IMR-90 (cell line): Measurements from ENCODE around the gene LAMA2. TPM values are rescaled to one million over a fixed set of nuclear protein-coding genes. Genes with fewer than 3 reads are reported as not detected.

Source experiments
- ATAC-seq: fragments of 200-7000 bp; cut with Tn5 transposase; 2 replicates; pipeline ENCODE4 v1.9.1; 2020; ENCODE audit warnings: low read depth, mild to moderate bottlenecking, moderate library complexity
- BruUV-seq: library from RNA; stranded (reverse); fragments of 400-500 nt; replicated peaks from 2 replicates; lab custom pipeline; 2021; lab: Mats Ljungman, UMichigan
- CTCF ChIA-PET: fragments of 300-600 bp; formaldehyde crosslinking; extraction: SDS; loops from one replicate; lab custom pipeline; 2021; ENCODE audit warnings: antibody characterized with exemption; lab: Yijun Ruan, JAX
- POLR2A ChIA-PET: fragments of 300-600 bp; sonication (Branson Sonifier 250); formaldehyde crosslinking; loops from one replicate; lab custom pipeline; 2022; ENCODE audit warnings: antibody characterized with exemption; ENCODE audit not compliant: unreplicated experiment; lab: Charles Lee
- DNase-seq: peaks from one replicate; pipeline ENCODE4 v3.0.0; 2013
- H2AFZ ChIP-seq: replicated peaks from 2 replicates; pipeline ENCODE3; 2013; ENCODE audit warnings: low read length, mild to moderate bottlenecking; ENCODE audit not compliant: poor library complexity
- H2AK5ac ChIP-seq: 2 replicates; pipeline ENCODE4 v1.6.1; 2013; ENCODE audit warnings: low read depth, low read length, inconsistent platforms
- H2AK9ac ChIP-seq: replicated peaks from 2 replicates; pipeline ENCODE3; 2013; ENCODE audit warnings: mild to moderate bottlenecking, low read depth, low read length, moderate library complexity; ENCODE audit not compliant: poor library complexity
- H2BK120ac ChIP-seq: 2 replicates; pipeline ENCODE4 v1.6.1; 2013; ENCODE audit warnings: low read depth, low read length, inconsistent platforms
- H2BK15ac ChIP-seq: 3 replicates; pipeline ENCODE4 v1.6.1; 2013; ENCODE audit warnings: low read depth, low read length, inconsistent platforms
- H2BK20ac ChIP-seq: 2 replicates; pipeline ENCODE4 v1.6.1; 2013; ENCODE audit warnings: low read depth, mild to moderate bottlenecking, inconsistent platforms, low read length, moderate library complexity
- H2BK5ac ChIP-seq: 2 replicates; pipeline ENCODE4 v1.6.1; 2013; ENCODE audit warnings: mild to moderate bottlenecking, low read depth, low read length, inconsistent platforms; ENCODE audit not compliant: poor library complexity, severe bottlenecking
- H3K14ac ChIP-seq: replicated peaks from 2 replicates; pipeline ENCODE4 v1.6.1; 2013; ENCODE audit warnings: low read depth, low read length, inconsistent platforms
- H3K18ac ChIP-seq: 2 replicates; pipeline ENCODE4 v1.6.1; 2013; ENCODE audit warnings: low read depth, low read length, control low read depth
- H3K23ac ChIP-seq: 2 replicates; pipeline ENCODE4 v1.6.1; 2013; ENCODE audit warnings: low read depth, low read length, inconsistent platforms
- H3K27ac ChIP-seq: 2 replicates; pipeline ENCODE4 v1.5.1; 2013; ENCODE audit warnings: mild to moderate bottlenecking, control low read depth, low read length; ENCODE audit not compliant: insufficient read depth
- H3K27me3 ChIP-seq: 2 replicates; pipeline ENCODE4 v1.6.1; 2013; ENCODE audit warnings: low read length; ENCODE audit not compliant: control insufficient read depth, insufficient read depth
- H3K36me3 ChIP-seq: 2 replicates; pipeline ENCODE4 v1.6.1; 2013; ENCODE audit warnings: low read length, mixed read lengths; ENCODE audit not compliant: control insufficient read depth, insufficient read depth
- H3K4ac ChIP-seq: 2 replicates; pipeline ENCODE4 v1.6.1; 2013; ENCODE audit warnings: low read depth, low read length, inconsistent platforms
- H3K4me1 ChIP-seq: 2 replicates; pipeline ENCODE4 v1.6.1; 2013; ENCODE audit warnings: low read length, mixed read lengths; ENCODE audit not compliant: control insufficient read depth, insufficient read depth
- H3K4me2 ChIP-seq: 2 replicates; pipeline ENCODE4 v1.6.1; 2013; ENCODE audit warnings: low read depth, mild to moderate bottlenecking, control low read depth, low read length, moderate library complexity
- H3K4me3 ChIP-seq: 2 replicates; pipeline ENCODE4 v1.5.1; 2013; ENCODE audit warnings: low read depth, mild to moderate bottlenecking, control low read depth, low read length, moderate library complexity; ENCODE audit not compliant: insufficient read depth
- H3K56ac ChIP-seq: 2 replicates; pipeline ENCODE4 v1.6.1; 2013; ENCODE audit warnings: low read length, inconsistent platforms; ENCODE audit not compliant: insufficient read depth; ENCODE audit errors: extremely low read depth
- H3K79me1 ChIP-seq, 2 experiments: 2 replicates each; pipeline ENCODE4 v1.6.1; 2013; ENCODE audit warnings: low read length in 2 of 2, inconsistent platforms in 1 of 2, low read depth in 1 of 2
- H3K9ac ChIP-seq: 2 replicates; pipeline ENCODE4 v1.6.1; 2013; ENCODE audit warnings: low read depth, low read length, control low read depth
- H3K9me1 ChIP-seq: 2 replicates; pipeline ENCODE4 v1.6.1; 2013; ENCODE audit warnings: low read length, inconsistent platforms; ENCODE audit not compliant: insufficient read depth
- H3K9me3 ChIP-seq: 2 replicates; pipeline ENCODE4 v1.6.1; 2013; ENCODE audit warnings: low read length; ENCODE audit not compliant: control insufficient read depth, insufficient read depth
- H4K20me1 ChIP-seq: 2 replicates; pipeline ENCODE4 v1.6.1; 2013; ENCODE audit warnings: low read length, inconsistent platforms; ENCODE audit not compliant: insufficient read depth
- H4K5ac ChIP-seq: 2 replicates; pipeline ENCODE4 v1.6.1; 2013; ENCODE audit warnings: mild to moderate bottlenecking, low read depth, low read length, control low read depth
- H4K8ac ChIP-seq, 2 experiments: 2 replicates each; pipeline ENCODE4 v1.6.1; 2013; ENCODE audit warnings: low read depth in 2 of 2, low read length in 2 of 2, control low read depth in 1 of 2, inconsistent platforms in 1 of 2
- H4K91ac ChIP-seq: 2 replicates; pipeline ENCODE4 v1.6.1; 2013; ENCODE audit warnings: low read depth, low read length, inconsistent platforms; ENCODE audit not compliant: insufficient read depth
- BHLHE40 ChIP-seq: fragments of 150-350 bp; IDR thresholded peaks from 2 replicates; pipeline ENCODE4 v1.6.1; 2016; ENCODE audit warnings: mild to moderate bottlenecking, low read depth, low read length
- CHD1 ChIP-seq: IDR thresholded peaks from 2 replicates; pipeline ENCODE4 v1.6.1; 2012; ENCODE audit warnings: low read depth, low read length, improper control_type of control experiment
- CTCF ChIP-seq: conservative IDR thresholded peaks from 2 replicates; pipeline ENCODE4 v1.5.1; 2012; ENCODE audit warnings: mild to moderate bottlenecking, low read depth, low read length, improper control_type of control experiment
- ELK1 ChIP-seq: fragments of 150-350 bp; IDR thresholded peaks from 2 replicates; pipeline ENCODE4 v1.6.1; 2016; ENCODE audit warnings: low read depth, mild to moderate bottlenecking, low read length, moderate library complexity, borderline replicate concordance
- FOS ChIP-seq: fragments of 150-350 bp; IDR thresholded peaks from 2 replicates; pipeline ENCODE4 v1.6.1; 2016; ENCODE audit warnings: low read depth, low read length
- MAFK ChIP-seq: IDR thresholded peaks from 2 replicates; pipeline ENCODE4 v1.6.1; 2012; ENCODE audit warnings: low read depth, low read length, improper control_type of control experiment
- MXI1 ChIP-seq: IDR thresholded peaks from 2 replicates; pipeline ENCODE4 v1.6.1; 2012; ENCODE audit warnings: low read depth, mild to moderate bottlenecking, low read length, moderate library complexity, borderline replicate concordance
- NFE2L2 ChIP-seq: fragments of 150-350 bp; IDR thresholded peaks from 2 replicates; pipeline ENCODE4 v1.6.1; 2016; ENCODE audit warnings: low read depth, mild to moderate bottlenecking, low read length
- POLR2A ChIP-seq: IDR thresholded peaks from 2 replicates; pipeline ENCODE4 v1.6.1; 2012; ENCODE audit warnings: mild to moderate bottlenecking, low read depth, low read length
- RCOR1 ChIP-seq: IDR thresholded peaks from 2 replicates; pipeline ENCODE4 v1.6.1; 2012; ENCODE audit warnings: mild to moderate bottlenecking, low read length, improper control_type of control experiment; ENCODE audit not compliant: insufficient replicate concordance
- RFX5 ChIP-seq: IDR thresholded peaks from 2 replicates; pipeline ENCODE4 v1.8.0; 2012; ENCODE audit warnings: low read depth, mild to moderate bottlenecking, low read length, moderate library complexity
- USF2 ChIP-seq: fragments of 150-350 bp; IDR thresholded peaks from 2 replicates; pipeline ENCODE4 v1.6.1; 2017; ENCODE audit warnings: mild to moderate bottlenecking, antibody characterized with exemption, low read length, low read depth
- WGBS, 2 experiments: methylation state at CpG; one replicate each; pipeline versions ENCODE4 v1.1.5 to v1.1.7; 2013; ENCODE audit warnings: missing lambda C conversion rate in 2 of 2; ENCODE audit not compliant: insufficient read length in 1 of 2; ENCODE audit errors: extremely low coverage in 2 of 2; 5-methylcytosine and 5-hydroxymethylcytosine counted together
- dilution Hi-C: fragments of 300-500 bp; cut with HindIII; formaldehyde crosslinking; loops from one replicate; pipeline ENCODE4 v1.14.3; 2018; ENCODE audit warnings: low sequenced_read_pairs; ENCODE audit not compliant: unreplicated experiment
- in situ Hi-C: fragments of 300-500 bp; cut with MboI; formaldehyde crosslinking; loops from 3 replicates; pipeline ENCODE4 v1.14.3; 2019; ENCODE audit warnings: low sequenced_read_pairs, inconsistent platforms, mixed read lengths
- intact Hi-C: fragments of 100-400 bp; cut with micrococcal nuclease; formaldehyde crosslinking; loops from 2 replicates; pipeline ENCODE4 v1.10.0; 2022
- polyA plus RNA-seq, 3 experiments: library from polyadenylated mRNA; depleted of rRNA; stranded (reverse); fragments of >200 nt; gene quantifications; 2 replicates each; pipeline ENCODE4 v1.2.3, GENCODE V29; 2012; ENCODE audit warnings: low replicate concordance in 1 of 3
- total RNA-seq: library from RNA; depleted of rRNA; stranded (reverse); fragments of >200 nt; gene quantifications from 2 replicates; pipeline ENCODE4 v1.2.3, GENCODE V29; 2012

The LAMA2 gene
- total and polyA plus RNA-seq, 2 of the 4 experiments (the other 2 are of a cell fraction), result 9.9 to 13.3 TPM

GRCh38 chr6:129146902-129147301 lies 264.0 kb downstream of the LAMA2 start:
- H3K4me2 ChIP-seq, result no peak overlapping the region
- dilution Hi-C loops, result no loop called here
- in situ Hi-C loops, result no loop called here
- no peak overlapping the region for H3K27ac ChIP-seq
- H2AFZ ChIP-seq, result no peak overlapping the region
- no peak overlapping the region for H3K4me3 ChIP-seq
- ATAC-seq (no peak), DNase-seq (no peak)
- H4K5ac ChIP-seq, result no peak overlapping the region
- H3K18ac ChIP-seq, result no peak overlapping the region
- H2AK5ac ChIP-seq, result no peak overlapping the region
- no peak overlapping the region for H4K91ac ChIP-seq
- H3K9me1 ChIP-seq, result no peaks in the 10 kb centered on the region
- H3K27me3 ChIP-seq, result no peaks in the 10 kb centered on the region
- no peak overlapping the region for H2BK5ac ChIP-seq
- BruUV-seq, result no TSS peak
- H3K4ac ChIP-seq, result no peak overlapping the region
- ChIA-PET CTCF (no interaction called here), POLR2A (interaction anchor here (0.6 kb wide), 1 partner anchor 347 kb away, joined by 9 read pairs; no protein-coding TSS in a partner anchor)
- H3K14ac ChIP-seq, result no peak overlapping the region
- no peaks in the 10 kb centered on the region for H3K9me3 ChIP-seq
- H3K23ac ChIP-seq, result no peak overlapping the region
- no peak overlapping the region for H2BK15ac ChIP-seq
- H2BK120ac ChIP-seq, result no peak overlapping the region
- no peak overlapping the region for H4K8ac ChIP-seq
- H2AK9ac ChIP-seq, result no peak overlapping the region
- no peaks in the 10 kb centered on the region for H4K20me1 ChIP-seq
- H3K56ac ChIP-seq, result no peak overlapping the region
- H3K9ac ChIP-seq, result no peak overlapping the region
- intact Hi-C loops, result no loop called here
- no peak for TF ChIP-seq ELK1
- no peak for TF ChIP-seq NFE2L2
- TF ChIP-seq MXI1, result no peak
- TF ChIP-seq BHLHE40, result no peak
- TF ChIP-seq FOS, result no peak
- no peak for TF ChIP-seq RCOR1
- no peak for TF ChIP-seq POLR2A
- no peak for TF ChIP-seq RFX5
- TF ChIP-seq MAFK, result no peak
- TF ChIP-seq CHD1, result no peak
- no peak for TF ChIP-seq CTCF
- no peak for TF ChIP-seq USF2
- no peaks in the 10 kb centered on the region for H3K79me1 ChIP-seq
- H3K36me3 ChIP-seq, result 0 out of 2 replicates have a peak, but pooled peaks cover 1% of the 10 kb centered on the region
- no peaks in the 10 kb centered on the region for H3K4me1 ChIP-seq
- H2BK20ac ChIP-seq, result no peak overlapping the region
- 100% methylated on average over 1 of the region's 3 CpGs; no CpG with 5 or more reads in 1 of the 2 experiments for WGBS, 2 experiments
